ENCODE measurements around the gene CNDP1.

CNDP1 gene, protein sequence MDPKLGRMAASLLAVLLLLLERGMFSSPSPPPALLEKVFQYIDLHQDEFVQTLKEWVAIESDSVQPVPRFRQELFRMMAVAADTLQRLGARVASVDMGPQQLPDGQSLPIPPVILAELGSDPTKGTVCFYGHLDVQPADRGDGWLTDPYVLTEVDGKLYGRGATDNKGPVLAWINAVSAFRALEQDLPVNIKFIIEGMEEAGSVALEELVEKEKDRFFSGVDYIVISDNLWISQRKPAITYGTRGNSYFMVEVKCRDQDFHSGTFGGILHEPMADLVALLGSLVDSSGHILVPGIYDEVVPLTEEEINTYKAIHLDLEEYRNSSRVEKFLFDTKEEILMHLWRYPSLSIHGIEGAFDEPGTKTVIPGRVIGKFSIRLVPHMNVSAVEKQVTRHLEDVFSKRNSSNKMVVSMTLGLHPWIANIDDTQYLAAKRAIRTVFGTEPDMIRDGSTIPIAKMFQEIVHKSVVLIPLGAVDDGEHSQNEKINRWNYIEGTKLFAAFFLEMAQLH

GRCh38 chr18:74534150-74534969 is at the start of gene CNDP1:
Gene CNDP1 (plus strand): TSS chr18:74534500. CDS start chr18:74534668, 168 bp downstream.
- no peak for TF ChIP-seq ZNF274 (IDR thresholded peaks at IDR 0.05; ENCODE audit: low read depth, low read length)
- no peak within 1 kb of the TSS for H3K4me3 ChIP-seq (ENCODE audit: low read length)

DNA sequence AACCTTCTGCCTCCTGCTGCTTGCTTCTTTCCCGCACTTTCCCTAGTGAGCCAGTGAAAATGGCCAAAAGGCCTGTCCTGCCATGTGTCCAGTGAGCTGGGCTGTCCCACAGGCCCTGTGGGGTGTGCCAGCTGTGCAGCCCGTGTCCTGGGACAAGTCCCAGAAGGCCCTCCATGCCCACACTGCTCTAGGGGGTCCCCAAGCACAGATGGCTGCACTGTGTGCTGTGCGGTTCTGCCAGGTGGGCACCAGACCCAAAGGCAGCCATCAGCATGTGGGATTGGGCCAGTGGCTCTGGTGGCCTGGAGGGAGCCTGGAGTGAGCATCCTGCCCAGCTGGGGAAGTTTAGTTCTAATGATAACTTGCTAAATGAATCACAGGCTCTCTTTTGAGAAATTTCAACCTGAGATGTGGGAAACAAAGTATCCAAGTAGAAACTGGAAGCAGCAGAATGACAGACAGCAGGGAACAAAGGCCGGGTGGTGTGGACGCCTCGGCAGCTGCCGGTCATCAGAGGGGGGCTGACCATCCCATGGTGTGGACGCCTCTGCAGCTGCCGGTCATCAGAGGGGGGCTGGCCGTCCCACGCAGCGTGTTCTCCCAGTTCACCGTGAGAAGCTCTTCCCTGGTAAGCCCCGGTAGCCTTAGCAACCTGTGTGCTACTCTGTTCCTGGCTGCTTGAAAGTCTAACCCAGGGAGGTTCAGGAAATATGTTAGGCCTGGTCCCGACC is 48.0 kb upstream of the CNDP1 start:
- H3K4me3 ChIP-seq (ENCODE audit: low read length) = no peak overlapping the region
- no peak for TF ChIP-seq ZNF274 (IDR thresholded peaks at IDR 0.05; ENCODE audit: low read depth, low read length)

GRCh38 chr18:74488354-74488753 is 45.9 kb upstream of the CNDP1 start:
- TF ChIP-seq ZNF274 (IDR thresholded peaks at IDR 0.05; ENCODE audit: low read depth, low read length) = no peak
- no peak overlapping the region for H3K4me3 ChIP-seq (ENCODE audit: low read length)

GRCh38 chr18:74488864-74489263 is 45.4 kb upstream of the CNDP1 start:
- TF ChIP-seq ZNF274 (IDR thresholded peaks at IDR 0.05; ENCODE audit: low read depth, low read length) = no peak
- H3K4me3 ChIP-seq (ENCODE audit: low read length) = no peak overlapping the region

- no peak overlapping the region for H3K4me3 ChIP-seq (ENCODE audit: low read length)
- TF ChIP-seq ZNF274 (IDR thresholded peaks at IDR 0.05; ENCODE audit: low read depth, low read length) = no peak
These were observed 44.6 kb upstream of the CNDP1 start for GRCh38 chr18:74489676-74490075.

DNA sequence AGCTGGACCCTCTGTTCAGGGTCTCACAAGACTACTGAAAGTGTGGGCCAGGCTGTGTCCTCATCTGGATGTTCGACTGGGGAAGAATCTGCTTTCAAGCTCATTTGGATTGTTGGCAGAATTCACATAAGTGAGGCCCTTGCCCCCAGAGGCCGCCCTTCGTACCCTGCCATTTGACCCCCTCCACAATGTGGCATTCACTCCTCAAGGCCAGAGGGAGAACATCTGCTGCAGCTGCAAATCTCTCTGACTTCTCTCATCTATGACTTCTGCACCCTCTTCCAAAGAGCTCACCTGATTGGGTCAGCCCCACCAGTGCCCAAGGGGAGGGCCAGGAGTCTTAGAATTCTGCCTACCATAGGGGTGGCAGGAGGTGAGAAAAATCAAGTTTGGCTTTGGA is 42.0 kb upstream of the CNDP1 start:
- no peak overlapping the region for H3K4me3 ChIP-seq (ENCODE audit: low read length)
- TF ChIP-seq ZNF274 (IDR thresholded peaks at IDR 0.05; ENCODE audit: low read depth, low read length) = no peak

- no peak for TF ChIP-seq ZNF274 (IDR thresholded peaks at IDR 0.05; ENCODE audit: low read depth, low read length)
- H3K4me3 ChIP-seq (ENCODE audit: low read length) = no peak overlapping the region
These were observed 40.6 kb upstream of the CNDP1 start for GRCh38 chr18:74493689-74494088.

DNA sequence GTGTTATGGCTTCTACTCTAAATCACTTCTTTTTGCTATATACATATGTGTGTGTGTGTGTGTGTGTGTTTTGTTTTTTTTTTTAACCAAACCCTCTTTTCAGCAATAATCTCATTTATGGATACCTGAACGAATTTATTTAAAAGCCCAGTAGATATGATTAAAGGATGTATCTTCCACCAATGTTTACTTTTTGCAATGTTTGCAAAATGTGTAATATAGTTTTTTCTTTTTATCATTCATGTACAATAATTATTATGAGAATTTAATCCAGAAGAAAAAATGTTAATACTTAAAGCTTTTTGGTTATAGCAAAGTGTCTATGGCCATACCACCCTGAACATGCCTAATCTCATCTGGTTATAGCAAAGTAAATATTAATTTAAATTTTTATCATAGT is 39.8 kb upstream of the CNDP1 start:
- no peak overlapping the region for H3K4me3 ChIP-seq (ENCODE audit: low read length)
- TF ChIP-seq ZNF274 (IDR thresholded peaks at IDR 0.05; ENCODE audit: low read depth, low read length) = no peak

DNA sequence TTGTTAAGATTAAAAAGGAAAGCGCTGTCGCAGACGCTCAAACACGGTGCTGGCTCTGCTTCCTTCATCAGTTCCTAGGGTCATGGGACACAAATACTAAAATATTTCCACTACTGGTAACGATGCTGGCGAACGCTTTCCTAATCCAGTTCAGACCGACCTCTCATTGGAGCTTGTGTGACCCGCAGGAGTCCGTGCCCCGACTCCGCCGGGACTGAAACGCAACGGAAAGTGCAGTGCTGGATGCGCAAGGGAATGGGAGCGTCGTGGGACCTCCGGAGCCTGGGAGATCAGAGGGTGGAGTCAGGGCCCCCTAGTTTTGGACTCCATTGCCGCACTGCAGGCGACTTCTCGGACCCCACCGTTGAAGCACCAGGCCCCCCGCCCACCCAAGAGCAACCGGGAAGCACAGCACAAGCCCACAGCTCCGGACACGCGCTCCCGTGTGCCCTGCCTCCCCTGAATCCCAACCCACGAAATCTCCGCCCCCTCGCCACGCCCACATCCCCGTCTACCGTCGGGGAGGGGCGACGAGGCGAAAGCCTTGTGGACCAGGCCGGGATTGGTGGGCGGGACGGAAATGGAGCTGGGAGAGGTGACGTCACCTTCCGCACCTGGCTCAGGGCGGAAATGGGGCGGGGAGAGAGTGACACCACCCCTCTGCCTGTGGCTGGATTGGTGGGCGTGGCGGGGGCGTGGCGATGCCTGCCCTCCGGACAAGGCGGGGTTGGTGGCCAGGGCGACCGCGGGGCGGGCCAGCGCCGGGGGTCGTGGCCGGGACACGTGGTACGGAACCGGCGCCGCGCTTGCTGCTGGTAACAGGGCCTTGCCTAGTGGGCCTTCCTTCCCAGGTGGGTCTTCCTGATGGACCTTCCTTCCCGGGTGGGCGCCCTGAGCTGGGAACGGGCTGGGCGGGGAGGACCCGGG is 38.5 kb upstream of the CNDP1 start, which contains the start of gene CNDP2:
Gene CNDP2, plus strand, starts transcription at position 783 of the 927 bp plus-strand sequence. CDS start 3,611 bp downstream, outside the sequence.
- peak within 1 kb of the TSS; percentile 98 for H3K4me3 ChIP-seq (ENCODE audit: low read length)
- TF ChIP-seq ZNF274 (IDR thresholded peaks at IDR 0.05; ENCODE audit: low read depth, low read length) = no peak

- H3K4me3 ChIP-seq (ENCODE audit: low read length) = peak overlapping the region; percentile 98
- TF ChIP-seq ZNF274 (IDR thresholded peaks at IDR 0.05; ENCODE audit: low read depth, low read length) = no peak
These were observed 37.6 kb upstream of the CNDP1 start for GRCh38 chr18:74496508-74497323.

- H3K4me3 ChIP-seq (ENCODE audit: low read length) = peak overlapping the region; percentile 98
- no peak for TF ChIP-seq ZNF274 (IDR thresholded peaks at IDR 0.05; ENCODE audit: low read depth, low read length)
These were observed 37.0 kb upstream of the CNDP1 start for GRCh38 chr18:74497324-74497676.

- H3K4me3 ChIP-seq (ENCODE audit: low read length) = no peak overlapping the region; the same call in 1 of the 2 replicates
These were observed 36.5 kb upstream of the CNDP1 start for GRCh38 chr18:74497778-74498177.

More at GRCh38 chr18:74497778-74498177, 36.5 kb upstream of the CNDP1 start:
- TF ChIP-seq ZNF274 (IDR thresholded peaks at IDR 0.05; ENCODE audit: low read depth, low read length) = no peak

All from GM08714 (cell line).